GM12878 (cell line): ENCODE data around the gene GTF2IRD1. TPM values are rescaled to one million over a fixed set of nuclear protein-coding genes. Genes with fewer than 3 reads are reported as not detected.
"Not testable (repeated sequence)": the region's sequence is repeated elsewhere in the genome, so short reads cannot be mapped to it uniquely, and the experiment has no call there.

ENCODE experiments used
- ATAC-seq: fragments of 200-7000 bp; cut with Tn5 transposase; 3 replicates; pipeline ENCODE4 v1.9.1; 2020; ENCODE audit warnings: mild to moderate bottlenecking, moderate library complexity
- BruUV-seq: library from RNA; stranded (reverse); fragments of 400-500 nt; replicated peaks from 2 replicates; lab custom pipeline; 2021; lab: Mats Ljungman, UMichigan
- CTCF ChIA-PET: fragments of 300-600 bp; sonication (Branson Sonifier 250); formaldehyde crosslinking; extraction: SDS; loops from one replicate; lab custom pipeline; 2021; ENCODE audit warnings: inconsistent platforms; lab: Yijun Ruan, JAX
- POLR2A ChIA-PET: fragments of 350-600 bp; formaldehyde crosslinking; extraction: SDS; loops from one replicate; lab custom pipeline; 2021; ENCODE audit warnings: inconsistent platforms; lab: Charles Lee
- RAD21 ChIA-PET: fragments of 300-600 bp; sonication (Branson Sonifier 250); formaldehyde crosslinking; loops from one replicate; lab custom pipeline; 2023; ENCODE audit warnings: antibody characterized with exemption; ENCODE audit not compliant: unreplicated experiment; lab: Charles Lee
- SMC1A ChIA-PET: fragments of 300-600 bp; sonication (Branson Sonifier 250); formaldehyde crosslinking; loops from one replicate; lab custom pipeline; 2023; ENCODE audit not compliant: unreplicated experiment, uncharacterized antibody; lab: Charles Lee
- DNase-seq: peaks from one replicate; pipeline ENCODE4 v3.0.0-alpha.2; 2011; ENCODE audit warnings: low read depth, low spot score
- FAIRE-seq: peaks from 3 replicates; lab custom pipeline; 2011; peaks lifted over from hg19 to GRCh38; lab: Jason Lieb, UNC
- H2AFZ ChIP-seq: 2 replicates; pipeline ENCODE4 v1.6.0; 2011; ENCODE audit warnings: low read depth, low read length, control low read depth; ENCODE audit not compliant: control insufficient read depth
- H3K27ac ChIP-seq: 2 replicates; pipeline ENCODE4 v1.5.1; 2011; ENCODE audit warnings: control low read depth; ENCODE audit not compliant: control insufficient read depth, insufficient read depth
- H3K27me3 ChIP-seq, 2 experiments: replicated peaks in 1 of 2; 2 replicates each; pipeline versions ENCODE4 v1.6.0 to v1.6.1; 2011; ENCODE audit warnings: low read length in 1 of 2; ENCODE audit not compliant: control insufficient read depth in 2 of 2, insufficient read depth in 2 of 2
- H3K36me3 ChIP-seq, 2 experiments: 2 replicates each; pipeline ENCODE4 v1.5.1; 2011; ENCODE audit warnings: low read length in 1 of 2; ENCODE audit not compliant: control insufficient read depth in 2 of 2, insufficient read depth in 2 of 2
- H3K4me1 ChIP-seq: 2 replicates; pipeline ENCODE4 v1.6.1; 2011; ENCODE audit warnings: mild to moderate bottlenecking, low read length, moderate library complexity, mixed read lengths; ENCODE audit not compliant: control insufficient read depth, insufficient read depth
- H3K4me2 ChIP-seq: 2 replicates; pipeline ENCODE4 v1.6.0; 2011; ENCODE audit warnings: control low read depth; ENCODE audit not compliant: control insufficient read depth, insufficient read depth
- H3K4me3 ChIP-seq: fragments of 200-600 bp; sonication (generic); 2 replicates; pipeline ENCODE4 v1.5.1; 2016
- H3K79me2 ChIP-seq: 2 replicates; pipeline ENCODE4 v1.6.0; 2011; ENCODE audit warnings: low read length; ENCODE audit not compliant: control insufficient read depth, insufficient read depth
- H3K9ac ChIP-seq: 2 replicates; pipeline ENCODE4 v1.8.0; 2011; ENCODE audit warnings: low read length, control low read depth, mixed read lengths; ENCODE audit not compliant: control insufficient read depth, insufficient read depth
- H3K9me3 ChIP-seq: replicated peaks from 3 replicates; pipeline ENCODE4 v1.5.1; 2011; ENCODE audit warnings: mild to moderate bottlenecking, low read length; ENCODE audit not compliant: control insufficient read depth, insufficient read depth
- H4K20me1 ChIP-seq: 2 replicates; pipeline ENCODE4 v1.6.0; 2011; ENCODE audit not compliant: control insufficient read depth, insufficient read depth
- MEF2B ChIP-seq: fragments of 450-650 bp; IDR thresholded peaks from 2 replicates; pipeline ENCODE4 v1.6.1; 2018; ENCODE audit warnings: mild to moderate bottlenecking, moderate library complexity; ENCODE audit not compliant: partially characterized antibody, poor library complexity, severe bottlenecking
- WGBS: methylation state at CpG from one replicate; pipeline ENCODE4 v1.1.6; 2016; ENCODE audit warnings: low lambda C conversion rate; ENCODE audit not compliant: insufficient replicate concordance, insufficient coverage; ENCODE audit errors: missing lambda C conversion rate; 5-methylcytosine and 5-hydroxymethylcytosine counted together
- in situ Hi-C: fragments of 300-500 bp; cut with MboI; formaldehyde crosslinking; loops from 9 replicates; pipeline ENCODE4 v1.14.3; 2018; ENCODE audit warnings: mixed read lengths
- intact Hi-C: fragments of 100-400 bp; cut with micrococcal nuclease; formaldehyde crosslinking; loops from one replicate; pipeline ENCODE4 v1.14.2; 2022; ENCODE audit not compliant: unreplicated experiment
- polyA plus RNA-seq, 11 experiments: library from polyadenylated mRNA; depleted of rRNA in 4 of 11; unstranded in 6 of 11; stranded (reverse) in 5 of 11; fragments of >200 nt; fragmentation: Nextera tagmentation in 4 of 11; fragmentation: Illumina TruSeq in 1 of 11; extraction: Ambion mirVana in 4 of 11; extraction: Trizol in 1 of 11; gene quantifications; 1 replicate in 1 of 11; 2 replicates in 10 of 11; pipeline versions ENCODE4 v1.2.1 to v1.2.3, GENCODE V29; 2011 to 2016; ENCODE audit warnings: inconsistent platforms in 2 of 11, missing spikeins in 2 of 11, low read depth in 1 of 11
- total RNA-seq, 4 experiments: library from RNA; depleted of rRNA in 3 of 4; stranded (reverse); fragments of >200 nt in 3 of 4; fragmentation: Illumina TruSeq in 1 of 4; extraction: Trizol in 1 of 4; gene quantifications; 2 replicates each; pipeline versions ENCODE4 v1.2.1 to v1.2.3, GENCODE V29; 2013 to 2021

GTF2IRD1 gene
- total and polyA plus RNA-seq, 10 of the 15 experiments (the other 5 are each of a cell fraction or from before 2014, with no cell fraction given) = 0.48 to 3.0 (median 1.3) TPM

DNA sequence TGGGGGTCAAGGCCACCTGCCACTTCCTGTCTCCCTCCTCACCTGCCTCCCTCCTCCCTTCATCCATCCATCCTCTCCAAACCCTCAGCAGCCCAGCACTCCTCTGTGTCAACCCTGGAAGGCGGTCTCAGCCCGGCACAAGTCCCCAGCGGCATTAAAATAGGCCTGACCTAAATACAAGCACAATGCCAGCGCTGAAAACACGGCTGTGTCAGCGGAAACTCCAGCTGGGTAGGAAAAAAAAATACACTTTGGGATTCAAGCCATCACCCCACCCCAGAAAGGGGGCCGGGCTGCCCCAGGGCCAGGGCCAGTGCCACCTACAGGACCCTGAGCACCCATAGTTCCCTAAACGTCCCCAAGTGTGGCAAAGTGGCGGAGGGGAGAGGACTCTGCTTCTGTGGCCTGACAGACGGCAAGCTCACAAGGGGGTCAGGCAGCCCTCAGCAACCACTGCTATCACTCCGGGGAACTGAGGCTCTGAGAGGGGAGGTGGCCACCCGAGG is 22.7 kb upstream of the GTF2IRD1 start:
- Histone ChIP-seq H4K20me1 (no peaks in the 10 kb centered on the region), H3K79me2 (no peaks in the 10 kb centered on the region), H3K36me3 (no peaks in the 10 kb centered on the region), H3K9me3 (no peaks in the 10 kb centered on the region), H3K27me3 (no peaks in the 10 kb centered on the region), H3K27ac (no peak overlapping the region), H2AFZ (no peak overlapping the region), H3K4me3 (no peak overlapping the region), H3K9ac (no peak overlapping the region), H3K4me2 (no peak overlapping the region), H3K4me1 (no peaks in the 10 kb centered on the region)
- ATAC-seq (no peak), FAIRE-seq (no peak), DNase-seq (no peak)
- RAD21 ChIA-PET = no interaction called here
- WGBS = 55% methylated on average over 12 of the region's 12 CpGs
- TF ChIP-seq MEF2B = no peak
- no TSS peak for BruUV-seq
- intact Hi-C loops (no loop called here), in situ Hi-C loops (loop anchor here (25.0 kb wide), 1 partner anchor 131 kb away; no protein-coding TSS in a partner anchor)
- CTCF ChIA-PET = interaction anchor here (0.8 kb wide), 1 partner anchor 18 kb away, joined by 3 read pairs; no protein-coding TSS in a partner anchor
- POLR2A ChIA-PET = no interaction called here
- SMC1A ChIA-PET = no interaction called here

DNA sequence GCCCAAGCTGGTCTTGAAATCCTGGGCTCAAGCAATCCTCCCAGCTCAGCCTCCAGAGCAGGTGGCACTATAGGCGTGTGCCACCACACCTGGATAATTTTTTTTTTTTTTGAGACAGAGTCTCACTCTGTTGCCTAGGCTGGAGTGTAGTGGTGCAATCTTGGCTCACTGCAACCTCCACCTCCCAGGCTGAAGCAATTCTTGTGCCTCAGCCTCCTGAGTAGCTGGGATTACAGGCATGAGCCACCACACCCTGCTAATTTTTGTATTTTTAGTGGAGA is 16.5 kb upstream of the GTF2IRD1 start:
- CTCF ChIA-PET, H4K20me1 ChIP-seq, H3K9ac ChIP-seq, H3K4me2 ChIP-seq, intact Hi-C loops, FAIRE-seq, POLR2A ChIA-PET, H3K36me3 ChIP-seq, BruUV-seq, DNase-seq, H3K4me1 ChIP-seq, H3K4me3 ChIP-seq, H3K79me2 ChIP-seq, H2AFZ ChIP-seq, ATAC-seq, H3K27ac ChIP-seq, SMC1A ChIA-PET, H3K9me3 ChIP-seq, H3K27me3 ChIP-seq, RAD21 ChIA-PET: not testable (repeated sequence)
- in situ Hi-C loops = loop anchor here (25.0 kb wide), 1 partner anchor 125 kb away; no protein-coding TSS in a partner anchor
- WGBS = 27% methylated on average over 1 of the region's 1 CpG
